Inferior parietal cortex (tissue), 1 donor: Measurements from ENCODE around the gene SGPL1.

Source experiments
- DNase-seq: peaks from one replicate; pipeline ENCODE4 v3.0.0-alpha.2; 2016; ENCODE audit errors: extremely low spot score

Gene SGPL1

GRCh38 chr10:70780772-70781171, 35.0 kb upstream of the SGPL1 start:
- no peak for DNase-seq

GRCh38 chr10:70781461-70782051, 34.2 kb upstream of the SGPL1 start:
- DNase-seq: no peak

GRCh38 chr10:70782086-70782745, 33.5 kb upstream of the SGPL1 start:
- no peak for DNase-seq

- no peak for DNase-seq
Measured at GRCh38 chr10:70782746-70783680, 32.7 kb upstream of the SGPL1 start.

- DNase-seq: no peak
Measured at GRCh38 chr10:70784016-70784415, 31.7 kb upstream of the SGPL1 start.

GRCh38 chr10:70784471-70784870, 31.3 kb upstream of the SGPL1 start:
- no peak for DNase-seq

GRCh38 chr10:70785190-70785589, 30.6 kb upstream of the SGPL1 start, which contains the start of gene TBATA:
TBATA (minus strand) TSS chr10:70785377; CDS start chr10:70783379, 1,998 bp downstream.
- DNase-seq: no peak

- no peak for DNase-seq
Measured at GRCh38 chr10:70786799-70787415, 28.8 kb upstream of the SGPL1 start.

GRCh38 chr10:70791386-70792039, 24.2 kb upstream of the SGPL1 start:
- no peak for DNase-seq

GRCh38 chr10:70795613-70796012, 20.1 kb upstream of the SGPL1 start:
- no peak for DNase-seq

- no peak for DNase-seq
Measured at GRCh38 chr10:70797840-70798239, 17.9 kb upstream of the SGPL1 start.

- DNase-seq: no peak
Measured at GRCh38 chr10:70799124-70799523, 16.6 kb upstream of the SGPL1 start.

GRCh38 chr10:70801854-70802253, 13.9 kb upstream of the SGPL1 start:
- no peak for DNase-seq

- DNase-seq: no peak
Measured at GRCh38 chr10:70803775-70804420, 11.8 kb upstream of the SGPL1 start.

GRCh38 chr10:70804421-70804808, 11.3 kb upstream of the SGPL1 start:
- DNase-seq: no peak

GRCh38 chr10:70805619-70806215, 10.0 kb upstream of the SGPL1 start:
- no peak for DNase-seq

GRCh38 chr10:70806841-70807240, 8.9 kb upstream of the SGPL1 start:
- DNase-seq: no peak

GRCh38 chr10:70807556-70807955, 8.2 kb upstream of the SGPL1 start:
- no peak for DNase-seq

GRCh38 chr10:70809011-70809611, 6.6 kb upstream of the SGPL1 start:
- no peak for DNase-seq

GRCh38 chr10:70809726-70810125, 6.0 kb upstream of the SGPL1 start:
- no peak for DNase-seq
